Measurements from ENCODE around the gene TLR3. TPM values are rescaled to one million over a fixed set of nuclear protein-coding genes. Genes with fewer than 3 reads are reported as not detected.

Gene TLR3
- total and polyA plus RNA-seq, 12 donors = 0.66 to 19.7 (median 3.6) TPM

DNA sequence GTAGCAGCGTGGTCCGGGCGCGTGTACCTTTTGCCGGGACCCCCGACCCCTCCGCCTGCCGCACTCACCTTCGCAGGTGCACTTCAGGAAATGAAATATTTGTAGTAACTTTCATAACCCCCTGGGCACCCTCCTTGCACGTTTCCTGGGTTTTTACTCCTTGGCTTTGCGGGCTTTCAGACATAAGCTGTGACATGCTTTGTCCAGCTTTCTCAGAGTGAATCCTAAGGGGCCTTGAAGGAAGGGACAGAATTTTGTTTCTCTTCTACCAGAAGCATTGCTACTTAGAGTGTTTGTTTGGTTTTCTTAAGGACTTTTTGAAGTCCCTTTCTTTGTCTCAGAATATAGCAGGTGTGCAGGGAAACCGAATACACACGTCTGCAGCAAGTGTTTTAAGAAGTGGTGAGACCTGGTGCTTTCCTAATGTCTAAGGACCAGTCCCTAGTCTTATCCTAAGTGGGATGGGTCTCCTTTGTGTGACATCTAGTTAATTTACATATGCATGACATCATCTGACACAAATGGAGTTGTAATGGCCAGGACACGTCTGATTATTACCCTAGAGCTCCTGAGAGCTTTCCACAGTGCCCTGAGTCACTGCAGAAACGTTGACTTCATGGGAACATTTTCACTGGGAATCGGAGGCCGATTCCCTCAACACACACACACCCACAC, 36.8 kb downstream of the TLR3 start:
- Histone ChIP-seq H3K36me3 (no peaks in the 10 kb centered on the region), H3K9me3 (no peaks in the 10 kb centered on the region), H3K27me3 (peaks cover 0 to 50% (median 34%) of the 10 kb centered on the region in 7 donors), H3K27ac (no peak overlapping the region), H3K4me1 (peaks cover 2 to 15% (median 12%) of the 10 kb centered on the region in 9 donors), H3K4me3 (peak overlapping the region in 9 of 10 donors; percentile 44 to 65 (median 53))
- intact Hi-C loops (cut with DNase I) = no loop called here
- TF ChIP-seq, protein P1, sequence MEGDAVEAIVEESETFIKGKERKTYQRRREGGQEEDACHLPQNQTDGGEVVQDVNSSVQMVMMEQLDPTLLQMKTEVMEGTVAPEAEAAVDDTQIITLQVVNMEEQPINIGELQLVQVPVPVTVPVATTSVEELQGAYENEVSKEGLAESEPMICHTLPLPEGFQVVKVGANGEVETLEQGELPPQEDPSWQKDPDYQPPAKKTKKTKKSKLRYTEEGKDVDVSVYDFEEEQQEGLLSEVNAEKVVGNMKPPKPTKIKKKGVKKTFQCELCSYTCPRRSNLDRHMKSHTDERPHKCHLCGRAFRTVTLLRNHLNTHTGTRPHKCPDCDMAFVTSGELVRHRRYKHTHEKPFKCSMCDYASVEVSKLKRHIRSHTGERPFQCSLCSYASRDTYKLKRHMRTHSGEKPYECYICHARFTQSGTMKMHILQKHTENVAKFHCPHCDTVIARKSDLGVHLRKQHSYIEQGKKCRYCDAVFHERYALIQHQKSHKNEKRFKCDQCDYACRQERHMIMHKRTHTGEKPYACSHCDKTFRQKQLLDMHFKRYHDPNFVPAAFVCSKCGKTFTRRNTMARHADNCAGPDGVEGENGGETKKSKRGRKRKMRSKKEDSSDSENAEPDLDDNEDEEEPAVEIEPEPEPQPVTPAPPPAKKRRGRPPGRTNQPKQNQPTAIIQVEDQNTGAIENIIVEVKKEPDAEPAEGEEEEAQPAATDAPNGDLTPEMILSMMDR (IDR thresholded peaks at IDR 0.05) = no peak
- ATAC-seq = peak in 2 of 8 donors; percentile 21 to 27
- no peak for DNase-seq
- 31 to 36% methylated on average over 17 of the region's 17 CpGs for WGBS, 2 donors

DNA sequence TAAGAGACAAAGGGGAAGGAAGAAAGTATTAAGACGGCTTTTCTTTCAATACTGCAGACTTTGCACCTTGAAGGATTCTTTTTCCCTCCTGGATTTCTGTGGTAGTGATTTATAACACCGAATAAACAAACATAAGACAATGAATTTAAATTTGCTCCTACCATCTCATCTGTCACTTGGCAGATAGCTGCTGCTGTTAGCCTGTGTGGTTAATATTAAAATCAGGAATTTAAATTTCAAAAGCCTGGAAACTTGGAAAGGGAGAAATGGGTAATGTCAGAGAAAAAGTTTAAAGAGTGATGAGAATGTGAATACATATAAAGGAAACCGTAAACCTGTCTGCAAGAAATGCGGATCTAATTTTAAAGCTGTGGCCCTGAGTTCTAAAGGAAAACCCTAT, 39.0 kb downstream of the TLR3 start:
- 84 to 92% methylated on average over 4 of the region's 4 CpGs for WGBS, 2 donors
- Histone ChIP-seq H3K9me3 (no peaks in the 10 kb centered on the region), H3K27ac (no peak overlapping the region), H3K4me3 (no peak overlapping the region), H3K4me1 (peaks cover 2 to 15% (median 12%) of the 10 kb centered on the region in 9 donors), H3K36me3 (no peaks in the 10 kb centered on the region), H3K27me3 (peaks cover 0 to 44% (median 34%) of the 10 kb centered on the region in 7 donors)
- no peak for ATAC-seq
- no peak for DNase-seq
- TF ChIP-seq, protein P1 (IDR thresholded peaks at IDR 0.05) = no peak
- intact Hi-C loops (cut with DNase I) = no loop called here

DNA sequence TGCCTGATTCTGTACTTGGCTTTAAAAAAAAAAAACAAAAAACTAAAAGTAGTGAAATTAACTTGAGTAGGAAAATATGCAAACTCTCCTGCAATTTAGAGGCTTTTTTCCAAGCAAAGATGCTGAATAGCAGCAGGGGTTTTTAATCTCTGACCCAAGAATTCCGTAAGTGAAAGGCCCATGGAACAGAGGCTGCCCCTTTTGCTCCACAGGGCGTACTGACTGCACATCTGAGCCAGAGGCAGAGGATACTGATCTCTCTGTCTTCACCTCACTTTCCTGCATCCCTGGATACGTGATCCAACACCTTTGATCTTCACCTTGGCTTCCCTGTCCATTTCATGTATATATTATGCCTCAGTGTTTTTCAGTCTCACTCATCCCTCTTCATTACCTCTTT, 39.4 kb downstream of the TLR3 start:
- no peaks in the 10 kb centered on the region for H3K9me3 ChIP-seq
- no peak for ATAC-seq
- intact Hi-C loops (cut with DNase I) = no loop called here
- peaks cover 2 to 15% (median 12%) of the 10 kb centered on the region in 9 donors for H3K4me1 ChIP-seq
- no peak overlapping the region for H3K27ac ChIP-seq
- H3K36me3 ChIP-seq = no peaks in the 10 kb centered on the region
- no peak for DNase-seq
- TF ChIP-seq, protein P1 (IDR thresholded peaks at IDR 0.05) = no peak
- H3K27me3 ChIP-seq = peaks cover 0 to 44% (median 31%) of the 10 kb centered on the region in 7 donors
- H3K4me3 ChIP-seq = no peak overlapping the region
- 87 to 88% methylated on average over 3 of the region's 3 CpGs for WGBS, 2 donors

DNA sequence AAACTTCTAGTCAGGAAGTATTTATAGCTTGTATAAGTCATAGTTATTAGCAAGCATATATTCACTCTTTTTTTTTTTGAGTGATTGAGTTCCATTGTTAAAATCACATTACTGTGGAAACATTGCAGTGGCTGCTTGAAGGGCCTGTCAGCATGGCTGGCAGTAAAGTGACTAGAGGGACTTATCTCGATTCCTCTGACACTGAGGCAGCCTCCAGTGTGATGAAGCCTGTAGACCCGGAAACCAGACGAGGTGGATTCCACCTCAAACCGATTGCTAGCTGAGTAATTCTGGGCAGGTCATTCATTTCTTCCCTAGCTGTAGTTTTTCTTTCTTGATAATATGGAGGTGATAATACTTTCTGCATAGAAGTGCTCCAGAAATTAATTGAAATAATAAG, 40.3 kb downstream of the TLR3 start:
- ATAC-seq = no peak
- no peaks in the 10 kb centered on the region for H3K36me3 ChIP-seq
- 43 to 64% methylated on average over 4 of the region's 4 CpGs for WGBS, 2 donors
- H3K9me3 ChIP-seq = no peaks in the 10 kb centered on the region
- H3K27ac ChIP-seq = no peak overlapping the region
- peaks cover 0 to 36% (median 22%) of the 10 kb centered on the region in 7 donors for H3K27me3 ChIP-seq
- H3K4me1 ChIP-seq = peaks cover 2 to 13% (median 12%) of the 10 kb centered on the region in 9 donors
- TF ChIP-seq, protein P1 (IDR thresholded peaks at IDR 0.05) = no peak
- intact Hi-C loops (cut with DNase I) = no loop called here
- no peak for DNase-seq
- H3K4me3 ChIP-seq = no peak overlapping the region

Data from heart right ventricle (tissue), 16 donors.